Measurements from ENCODE around the gene SPTLC3. TPM values are rescaled to one million over a fixed set of nuclear protein-coding genes. Genes with fewer than 3 reads are reported as not detected.

SPTLC3 gene
- polyA plus RNA-seq, 1 donor from 2014 or later = not detected

- Histone ChIP-seq H3K4me3 (ENCODE audit: low read length) (no peak overlapping the region), H3K9ac (ENCODE audit: low read length) (no peak overlapping the region)
Measured at GRCh38 chr20:13035399-13036152, 26.8 kb downstream of the SPTLC3 start.

GRCh38 chr20:13037727-13038126, 29.0 kb downstream of the SPTLC3 start:
- Histone ChIP-seq H2AFZ (ENCODE audit: low read depth, low read length) (no peak overlapping the region), H3K4me3 (ENCODE audit: low read length) (no peak overlapping the region), H3F3A (ENCODE audit: insufficient read depth, low read length, poor library complexity, severe bottlenecking) (no peaks in the 10 kb centered on the region), H3K9me3 (ENCODE audit: low read length) (no peaks in the 10 kb centered on the region), H4K20me1 (ENCODE audit: insufficient read depth) (no peaks in the 10 kb centered on the region), H3K27ac (ENCODE audit: low read length) (no peak overlapping the region), H3K9me2 (ENCODE audit: insufficient read depth, low read length) (no peaks in the 10 kb centered on the region), H3K27me3 (ENCODE audit: insufficient read depth, low read depth, low read length) (no peaks in the 10 kb centered on the region), H3K36me3 (ENCODE audit: insufficient read depth, low read length) (no peaks in the 10 kb centered on the region), H3K4me2 (ENCODE audit: low read length) (no peak overlapping the region), H3K79me2 (replicated peaks; ENCODE audit: insufficient read depth, low read length) (no peaks in the 10 kb centered on the region), H3K9ac (ENCODE audit: low read length) (no peak overlapping the region)
- TF ChIP-seq SMC3 (conservative IDR thresholded peaks at IDR 0.05; ENCODE audit: poor library complexity) (no peak), RAD21 (conservative IDR thresholded peaks at IDR 0.05) (no peak), EZH2 (IDR thresholded peaks at IDR 0.05; ENCODE audit: borderline replicate concordance, insufficient read depth, low read length, poor library complexity, severe bottlenecking) (no peak), POLR2AphosphoS5 (IDR thresholded peaks at IDR 0.05) (no peak), TAF1 (IDR thresholded peaks at IDR 0.05; ENCODE audit: low read depth) (no peak), CTCF (IDR thresholded peaks at IDR 0.05; ENCODE audit: poor library complexity, severe bottlenecking) (no peak), MXI1 (conservative IDR thresholded peaks at IDR 0.05; ENCODE audit: poor library complexity, severe bottlenecking) (no peak)
- TF ChIP-seq, protein P1, sequence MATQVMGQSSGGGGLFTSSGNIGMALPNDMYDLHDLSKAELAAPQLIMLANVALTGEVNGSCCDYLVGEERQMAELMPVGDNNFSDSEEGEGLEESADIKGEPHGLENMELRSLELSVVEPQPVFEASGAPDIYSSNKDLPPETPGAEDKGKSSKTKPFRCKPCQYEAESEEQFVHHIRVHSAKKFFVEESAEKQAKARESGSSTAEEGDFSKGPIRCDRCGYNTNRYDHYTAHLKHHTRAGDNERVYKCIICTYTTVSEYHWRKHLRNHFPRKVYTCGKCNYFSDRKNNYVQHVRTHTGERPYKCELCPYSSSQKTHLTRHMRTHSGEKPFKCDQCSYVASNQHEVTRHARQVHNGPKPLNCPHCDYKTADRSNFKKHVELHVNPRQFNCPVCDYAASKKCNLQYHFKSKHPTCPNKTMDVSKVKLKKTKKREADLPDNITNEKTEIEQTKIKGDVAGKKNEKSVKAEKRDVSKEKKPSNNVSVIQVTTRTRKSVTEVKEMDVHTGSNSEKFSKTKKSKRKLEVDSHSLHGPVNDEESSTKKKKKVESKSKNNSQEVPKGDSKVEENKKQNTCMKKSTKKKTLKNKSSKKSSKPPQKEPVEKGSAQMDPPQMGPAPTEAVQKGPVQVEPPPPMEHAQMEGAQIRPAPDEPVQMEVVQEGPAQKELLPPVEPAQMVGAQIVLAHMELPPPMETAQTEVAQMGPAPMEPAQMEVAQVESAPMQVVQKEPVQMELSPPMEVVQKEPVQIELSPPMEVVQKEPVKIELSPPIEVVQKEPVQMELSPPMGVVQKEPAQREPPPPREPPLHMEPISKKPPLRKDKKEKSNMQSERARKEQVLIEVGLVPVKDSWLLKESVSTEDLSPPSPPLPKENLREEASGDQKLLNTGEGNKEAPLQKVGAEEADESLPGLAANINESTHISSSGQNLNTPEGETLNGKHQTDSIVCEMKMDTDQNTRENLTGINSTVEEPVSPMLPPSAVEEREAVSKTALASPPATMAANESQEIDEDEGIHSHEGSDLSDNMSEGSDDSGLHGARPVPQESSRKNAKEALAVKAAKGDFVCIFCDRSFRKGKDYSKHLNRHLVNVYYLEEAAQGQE (IDR thresholded peaks at IDR 0.05; ENCODE audit: borderline replicate concordance) = no peak

More at GRCh38 chr20:13035399-13036152, 26.8 kb downstream of the SPTLC3 start:
- Histone ChIP-seq H3F3A (ENCODE audit: insufficient read depth, low read length, poor library complexity, severe bottlenecking) (no peaks in the 10 kb centered on the region), H3K9me2 (ENCODE audit: insufficient read depth, low read length) (no peaks in the 10 kb centered on the region), H3K79me2 (replicated peaks; ENCODE audit: insufficient read depth, low read length) (no peaks in the 10 kb centered on the region), H3K27ac (ENCODE audit: low read length) (no peak overlapping the region), H3K9me3 (ENCODE audit: low read length) (no peaks in the 10 kb centered on the region), H3K4me2 (ENCODE audit: low read length) (no peak overlapping the region), H3K27me3 (ENCODE audit: insufficient read depth, low read depth, low read length) (no peaks in the 10 kb centered on the region), H3K36me3 (ENCODE audit: insufficient read depth, low read length) (no peaks in the 10 kb centered on the region), H2AFZ (ENCODE audit: low read depth, low read length) (no peak overlapping the region), H4K20me1 (ENCODE audit: insufficient read depth) (no peaks in the 10 kb centered on the region)
- no peak for TF ChIP-seq TAF1 (IDR thresholded peaks at IDR 0.05; ENCODE audit: low read depth)
- no peak for TF ChIP-seq CTCF (IDR thresholded peaks at IDR 0.05; ENCODE audit: poor library complexity, severe bottlenecking)
- TF ChIP-seq MXI1 (conservative IDR thresholded peaks at IDR 0.05; ENCODE audit: poor library complexity, severe bottlenecking) = no peak
- TF ChIP-seq EP300 (conservative IDR thresholded peaks at IDR 0.05; ENCODE audit: poor library complexity, severe bottlenecking) = no peak
- TF ChIP-seq POLR2AphosphoS5 (IDR thresholded peaks at IDR 0.05) = no peak
- TF ChIP-seq, protein P1 (IDR thresholded peaks at IDR 0.05; ENCODE audit: borderline replicate concordance) = no peak
- no peak for TF ChIP-seq RAD21 (conservative IDR thresholded peaks at IDR 0.05)
- TF ChIP-seq SMC3 (conservative IDR thresholded peaks at IDR 0.05; ENCODE audit: poor library complexity) = no peak
- no peak for TF ChIP-seq EZH2 (IDR thresholded peaks at IDR 0.05; ENCODE audit: borderline replicate concordance, insufficient read depth, low read length, poor library complexity, severe bottlenecking)

Measured in neural cell (in vitro differentiated cells).